ENCODE measurements around the gene CALML3.

DNA sequence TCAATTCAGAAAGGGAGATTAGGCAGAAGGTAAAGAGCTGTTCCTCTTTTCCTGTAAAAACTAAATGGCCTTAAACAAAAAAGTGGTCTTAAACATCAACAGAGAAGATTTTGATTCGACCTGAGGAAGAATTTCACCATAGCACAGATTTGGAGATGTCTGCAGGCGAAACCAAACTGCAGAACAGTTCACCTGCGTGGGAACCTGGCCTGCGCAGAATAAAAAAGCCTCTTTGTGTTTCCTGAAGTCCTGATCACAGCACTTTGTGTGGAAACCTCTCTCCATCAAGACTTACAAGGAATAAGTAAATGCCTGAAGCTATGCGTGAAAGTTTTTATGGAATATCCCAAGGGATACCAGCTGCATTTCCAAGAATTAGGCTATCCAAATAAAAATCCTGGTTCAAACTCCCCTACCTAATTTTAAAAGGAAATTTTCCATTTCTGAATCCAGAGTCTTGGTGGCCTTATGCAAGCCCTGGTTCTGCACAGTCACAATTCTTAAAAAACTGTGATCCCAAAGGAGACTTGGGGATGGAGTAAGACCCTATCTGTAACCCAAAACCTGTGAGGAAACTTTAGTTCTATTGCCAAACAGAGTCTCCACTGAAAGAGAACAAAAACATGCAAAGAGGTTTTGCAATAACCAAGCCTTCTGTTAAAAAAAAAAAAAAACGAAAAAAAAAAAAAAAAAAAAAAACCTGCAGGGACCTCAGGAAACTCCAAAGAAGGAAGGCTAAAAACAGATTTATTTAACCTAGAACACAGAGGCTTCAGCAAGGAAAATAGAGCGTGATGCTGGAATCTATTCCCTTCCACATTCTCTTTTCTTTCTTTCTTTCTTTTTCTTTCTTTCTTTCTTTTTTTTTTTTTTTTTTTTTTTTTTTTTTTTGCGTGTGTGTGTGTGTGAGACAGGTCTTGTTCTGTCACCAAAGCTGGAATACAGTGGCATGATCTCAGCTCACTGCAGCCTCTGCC lies 10.4 kb downstream of the CALML3 start:
- TF ChIP-seq, protein P1, sequence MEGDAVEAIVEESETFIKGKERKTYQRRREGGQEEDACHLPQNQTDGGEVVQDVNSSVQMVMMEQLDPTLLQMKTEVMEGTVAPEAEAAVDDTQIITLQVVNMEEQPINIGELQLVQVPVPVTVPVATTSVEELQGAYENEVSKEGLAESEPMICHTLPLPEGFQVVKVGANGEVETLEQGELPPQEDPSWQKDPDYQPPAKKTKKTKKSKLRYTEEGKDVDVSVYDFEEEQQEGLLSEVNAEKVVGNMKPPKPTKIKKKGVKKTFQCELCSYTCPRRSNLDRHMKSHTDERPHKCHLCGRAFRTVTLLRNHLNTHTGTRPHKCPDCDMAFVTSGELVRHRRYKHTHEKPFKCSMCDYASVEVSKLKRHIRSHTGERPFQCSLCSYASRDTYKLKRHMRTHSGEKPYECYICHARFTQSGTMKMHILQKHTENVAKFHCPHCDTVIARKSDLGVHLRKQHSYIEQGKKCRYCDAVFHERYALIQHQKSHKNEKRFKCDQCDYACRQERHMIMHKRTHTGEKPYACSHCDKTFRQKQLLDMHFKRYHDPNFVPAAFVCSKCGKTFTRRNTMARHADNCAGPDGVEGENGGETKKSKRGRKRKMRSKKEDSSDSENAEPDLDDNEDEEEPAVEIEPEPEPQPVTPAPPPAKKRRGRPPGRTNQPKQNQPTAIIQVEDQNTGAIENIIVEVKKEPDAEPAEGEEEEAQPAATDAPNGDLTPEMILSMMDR (IDR thresholded peaks at IDR 0.05) = no peak
- TF ChIP-seq POLR2A (IDR thresholded peaks at IDR 0.05) = no peak

Data from uterus (tissue), 2 donors.